Neural progenitor cell (in vitro differentiated cells): ENCODE results near the gene OR10H5.
"Not testable (repeated sequence)": the region's sequence is repeated elsewhere in the genome, so short reads cannot be mapped to it uniquely, and the experiment has no call there.

Experiments
- CTCF ChIP-seq: fragments of 200-600 bp; sonication (generic); IDR thresholded peaks from 2 replicates; pipeline ENCODE4 v1.5.1; 2017; ENCODE audit warnings: antibody characterized with exemption, mild to moderate bottlenecking
- EZH2 ChIP-seq: fragments of 200-600 bp; sonication (generic); IDR thresholded peaks from 2 replicates; pipeline ENCODE4 v1.6.1; 2017; ENCODE audit warnings: antibody characterized with exemption, mild to moderate bottlenecking, moderate library complexity

GRCh38 chr19:15794279-15794678 lies 6.8 kb downstream of the OR10H5 start:
- TF ChIP-seq CTCF, EZH2: not testable (repeated sequence)
